HG03460 (cell line): ENCODE data around the gene BCL2.

Experiments
- ATAC-seq: cut with Tn5 transposase; IDR thresholded peaks from one replicate; pipeline ENCODE4 v1.9.1; 2021; ENCODE audit not compliant: unreplicated experiment

Gene BCL2

GRCh38 chr18:63288311-63288710 lies 31.3 kb downstream of the BCL2 start:
- no peak for ATAC-seq

GRCh38 chr18:63287691-63288220 lies 31.8 kb downstream of the BCL2 start:
- ATAC-seq = no peak

- no peak for ATAC-seq
These were observed 32.6 kb downstream of the BCL2 start for GRCh38 chr18:63286926-63287325.

GRCh38 chr18:63284827-63285733 lies 34.5 kb downstream of the BCL2 start:
- peak; percentile 96 for ATAC-seq

- no peak for ATAC-seq
These were observed 35.3 kb downstream of the BCL2 start for GRCh38 chr18:63284173-63284799.

GRCh38 chr18:63283305-63284094 lies 36.1 kb downstream of the BCL2 start:
- no peak for ATAC-seq

GRCh38 chr18:63282793-63283192 lies 36.8 kb downstream of the BCL2 start:
- ATAC-seq = no peak

GRCh38 chr18:63273222-63273927 lies 46.2 kb downstream of the BCL2 start:
- no peak for ATAC-seq

GRCh38 chr18:63272638-63273037 lies 46.9 kb downstream of the BCL2 start:
- no peak for ATAC-seq

GRCh38 chr18:63271881-63272299 lies 47.7 kb downstream of the BCL2 start:
- no peak for ATAC-seq

- no peak for ATAC-seq
These were observed 48.4 kb downstream of the BCL2 start for GRCh38 chr18:63271148-63271547.

GRCh38 chr18:63267975-63268721 lies 51.4 kb downstream of the BCL2 start:
- no peak for ATAC-seq

GRCh38 chr18:63266888-63267790 lies 52.4 kb downstream of the BCL2 start:
- no peak for ATAC-seq

GRCh38 chr18:63265326-63265725 lies 54.2 kb downstream of the BCL2 start:
- ATAC-seq = no peak

GRCh38 chr18:63264871-63265270 lies 54.7 kb downstream of the BCL2 start:
- ATAC-seq = no peak

GRCh38 chr18:63263444-63263843 lies 56.1 kb downstream of the BCL2 start:
- ATAC-seq = no peak

- no peak for ATAC-seq
These were observed 56.9 kb downstream of the BCL2 start for GRCh38 chr18:63262369-63263335.

- ATAC-seq = no peak
These were observed 58.5 kb downstream of the BCL2 start for GRCh38 chr18:63261029-63261428.
